GM18511 (cell line): ENCODE results near the gene CCDC38.

Experiments used
- ATAC-seq: cut with Tn5 transposase; IDR thresholded peaks from one replicate; pipeline ENCODE4 v1.9.1; 2021; ENCODE audit warnings: mild to moderate bottlenecking, moderate library complexity; ENCODE audit not compliant: unreplicated experiment

CCDC38 gene

DNA sequence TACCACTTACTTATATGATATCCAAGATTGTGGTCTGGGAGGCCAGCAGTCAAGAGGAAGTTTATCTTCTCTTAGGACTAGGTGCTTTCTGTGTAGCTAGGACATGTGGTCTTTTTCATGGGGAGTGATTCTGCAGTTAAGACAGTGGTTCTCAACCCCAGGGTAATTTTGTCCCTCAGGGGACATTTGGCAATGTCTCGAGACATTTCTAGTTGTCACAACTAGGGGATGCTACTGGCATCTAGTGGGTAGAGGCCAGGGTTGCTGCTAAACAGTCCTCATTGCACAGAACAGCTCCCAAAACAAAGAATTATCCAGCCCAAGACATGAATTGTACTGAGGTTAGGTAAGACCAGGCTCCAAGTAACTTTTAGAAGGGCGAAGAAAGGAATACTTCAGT lies 20.7 kb upstream of the CCDC38 start:
- no peak for ATAC-seq

DNA sequence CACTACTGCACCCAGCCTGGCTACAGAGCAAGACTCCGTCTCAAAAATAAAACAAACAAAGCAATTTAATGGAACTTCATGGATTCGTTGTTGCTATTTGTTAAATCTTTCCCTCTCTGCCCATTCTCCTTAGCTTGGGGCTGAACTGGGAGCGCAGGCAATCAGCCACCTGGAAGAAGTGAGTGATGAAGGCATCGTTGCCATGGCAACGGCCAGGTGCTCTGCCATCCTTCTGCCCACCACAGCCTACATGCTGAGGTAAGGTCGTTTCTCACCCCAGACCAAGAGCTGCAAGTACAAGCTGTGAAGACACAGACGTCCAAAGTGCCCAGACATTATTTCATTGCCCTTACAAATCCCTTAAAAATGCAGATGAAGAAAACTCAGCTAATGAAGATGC lies 19.8 kb upstream of the CCDC38 start:
- no peak for ATAC-seq

- no peak for ATAC-seq
These were observed 17.8 kb upstream of the CCDC38 start for GRCh38 chr12:95960241-95960640.

GRCh38 chr12:95959107-95959506 lies 16.7 kb upstream of the CCDC38 start:
- ATAC-seq, result no peak

DNA sequence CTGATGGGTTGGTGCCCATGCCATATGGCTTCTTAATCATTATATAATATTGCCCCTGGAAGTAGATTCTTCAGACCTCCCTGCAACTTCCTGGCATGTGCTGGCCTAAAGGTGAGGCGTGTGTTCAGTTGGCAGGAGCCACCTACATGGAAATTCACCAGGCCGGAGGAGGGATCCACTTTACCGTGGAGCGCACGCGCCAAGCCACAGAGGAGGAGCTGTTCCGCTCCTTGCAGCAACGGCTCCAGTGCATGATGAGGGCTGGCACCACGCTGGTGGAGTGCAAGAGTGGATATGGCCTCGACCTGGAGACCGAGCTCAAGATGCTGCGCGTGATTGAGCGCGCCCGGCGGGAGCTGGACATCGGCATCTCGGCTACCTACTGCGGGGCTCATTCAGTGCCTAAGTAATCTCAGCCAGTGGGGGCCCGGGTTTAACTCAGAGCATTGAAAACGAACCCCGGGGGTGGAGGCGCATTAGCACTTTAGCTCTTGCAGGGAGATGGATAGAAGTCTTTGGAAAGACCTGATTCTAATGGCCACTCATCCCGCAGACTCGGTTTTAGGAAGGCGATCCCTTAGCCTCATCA lies 14.2 kb upstream of the CCDC38 start:
- ATAC-seq, result no peak

- no peak for ATAC-seq
These were observed 13.2 kb upstream of the CCDC38 start for GRCh38 chr12:95955549-95956159.

GRCh38 chr12:95953000-95953399 lies 10.6 kb upstream of the CCDC38 start:
- no peak for ATAC-seq

- ATAC-seq, result no peak
These were observed 9.1 kb upstream of the CCDC38 start for GRCh38 chr12:95951515-95951914.

DNA sequence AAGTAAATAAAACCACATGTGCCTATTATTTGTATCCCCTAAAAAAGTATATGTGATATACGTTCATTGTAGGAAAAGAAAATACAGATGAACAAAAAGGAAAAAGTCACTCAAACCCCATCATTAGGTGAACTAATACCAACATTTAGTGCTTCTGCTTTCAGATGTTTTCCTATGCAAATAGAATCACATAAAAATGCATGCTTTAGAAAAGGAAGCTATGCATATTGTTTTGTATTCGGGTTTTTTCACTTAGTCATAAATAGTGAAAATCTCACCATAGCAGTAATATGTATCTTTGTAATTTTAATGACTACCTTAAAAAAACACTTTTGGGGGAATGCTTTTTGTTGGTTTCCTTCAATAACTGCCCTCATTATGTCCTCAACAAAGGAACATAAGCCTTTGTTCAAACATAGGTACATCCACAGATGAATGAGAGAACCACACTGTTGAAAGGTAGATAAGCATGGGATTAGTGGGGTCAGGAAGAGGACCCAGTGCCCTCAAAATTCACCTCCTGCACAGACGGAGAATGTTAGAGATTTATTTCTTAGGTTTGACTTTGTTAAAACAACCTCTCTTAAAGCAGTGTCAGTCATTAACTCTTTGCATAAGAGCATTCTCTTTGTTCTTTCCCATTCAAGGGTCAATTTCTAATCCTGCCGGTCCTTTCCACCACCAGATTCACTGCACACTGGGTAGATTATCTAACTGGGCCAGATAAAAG lies 7.2 kb upstream of the CCDC38 start:
- ATAC-seq, result no peak

GRCh38 chr12:95944108-95944704 lies 1.8 kb upstream of the CCDC38 start:
- ATAC-seq, result no peak

GRCh38 chr12:95943330-95943842 lies 972 bp upstream of the CCDC38 start, which contains the start of gene AMDHD1:
Gene AMDHD1 (plus strand): TSS chr12:95943331. CDS start chr12:95943399, 68 bp downstream.
- ATAC-seq, result peak; percentile 60

DNA sequence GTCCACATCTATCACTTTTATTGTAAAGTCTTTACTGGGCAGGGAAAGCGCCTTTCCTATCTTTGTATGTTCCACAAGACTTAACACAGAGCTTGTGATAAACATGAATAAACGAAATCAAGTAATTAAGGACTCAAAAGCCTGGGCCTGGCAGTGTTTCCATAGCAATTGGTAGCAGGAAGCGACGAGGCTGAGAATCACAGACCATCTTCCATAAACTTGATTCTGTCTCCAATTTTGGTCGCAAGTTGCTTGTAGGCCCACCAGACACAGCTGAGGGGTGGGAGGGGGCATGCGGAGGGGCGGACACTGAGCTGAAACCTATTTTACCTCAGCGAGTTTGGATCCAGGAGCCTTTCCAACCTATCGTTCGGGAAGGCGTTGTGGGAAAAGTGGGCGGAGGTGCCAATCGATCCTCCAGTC lies 302 bp downstream of the CCDC38 start:
- ATAC-seq, result peak; percentile 3

DNA sequence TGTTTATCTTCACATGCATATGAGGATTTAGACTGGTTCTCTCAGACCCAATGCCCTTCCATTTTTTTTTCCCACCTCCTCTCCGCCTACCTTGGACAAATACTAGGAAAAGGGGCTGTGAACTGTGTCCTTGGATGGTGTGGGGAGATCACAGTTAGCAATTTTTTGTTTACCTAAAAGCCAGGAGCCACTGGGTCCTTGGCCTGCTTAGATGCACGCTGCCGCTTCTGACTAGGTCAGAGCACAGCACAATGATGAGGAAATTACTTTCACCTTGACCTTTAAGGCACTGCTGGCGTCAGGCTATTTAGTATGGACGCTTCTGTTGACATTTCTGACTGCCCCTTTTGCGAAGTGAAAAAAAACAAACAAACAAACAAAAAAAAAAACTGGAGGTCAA lies 1.9 kb downstream of the CCDC38 start:
- ATAC-seq, result no peak

DNA sequence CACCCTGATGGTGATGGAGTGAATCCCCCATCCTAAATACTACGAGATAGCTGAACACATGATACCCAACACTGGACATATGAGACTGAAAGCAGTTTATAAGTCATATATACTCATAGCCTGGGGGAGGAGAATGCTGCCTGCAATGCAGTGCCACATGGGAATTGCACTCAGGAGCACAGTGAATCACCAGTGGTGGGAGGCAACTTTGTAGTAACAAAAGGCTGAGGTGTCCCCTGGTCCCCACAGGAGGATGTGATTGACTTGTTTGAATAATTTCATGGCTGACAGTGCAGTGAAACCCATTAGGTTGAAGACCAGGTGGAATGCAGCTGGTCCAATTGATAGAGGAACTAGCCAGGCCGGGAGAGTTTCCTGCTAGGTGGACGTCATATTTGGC lies 20.2 kb downstream of the CCDC38 start:
- ATAC-seq, result no peak

DNA sequence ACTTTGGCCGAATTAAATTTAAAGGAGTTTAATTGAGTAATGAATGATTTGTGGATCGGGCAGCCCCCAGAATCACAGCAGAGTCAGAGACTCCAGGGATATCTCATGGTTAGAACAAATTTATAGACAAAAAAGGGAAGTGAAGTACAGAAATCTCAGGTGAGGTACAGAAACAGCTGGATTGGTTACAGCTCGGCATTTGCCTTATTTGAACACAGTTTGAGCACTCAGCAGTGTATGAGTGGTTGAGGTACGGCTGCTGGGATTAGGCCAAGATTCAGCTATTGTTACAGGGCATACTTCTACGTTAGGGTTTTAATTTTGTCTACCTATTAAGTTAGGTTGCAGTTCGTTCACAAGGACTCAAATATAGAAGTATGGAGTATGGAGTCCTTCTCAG lies 23.3 kb downstream of the CCDC38 start:
- ATAC-seq, result no peak

GRCh38 chr12:95918194-95918993 lies 24.0 kb downstream of the CCDC38 start:
- peak; percentile 86 for ATAC-seq

DNA sequence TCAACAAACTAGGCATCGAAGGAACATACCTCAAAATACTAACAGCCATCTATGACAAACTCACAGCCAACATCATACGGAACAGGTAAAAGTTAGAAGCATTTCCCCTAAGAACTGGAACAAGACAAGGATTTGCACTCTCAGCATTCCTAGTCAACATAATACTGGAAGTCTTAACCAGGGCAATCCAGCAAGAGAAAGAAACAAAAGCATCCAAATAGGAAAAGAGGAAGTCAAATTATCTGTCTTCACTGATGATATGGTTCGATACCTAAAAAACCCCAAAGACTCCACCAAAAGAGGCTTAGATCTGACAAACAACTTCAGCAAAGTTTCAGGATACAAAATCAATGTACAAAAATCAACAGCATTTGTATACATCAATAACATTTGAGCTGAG lies 32.5 kb downstream of the CCDC38 start:
- no peak for ATAC-seq

DNA sequence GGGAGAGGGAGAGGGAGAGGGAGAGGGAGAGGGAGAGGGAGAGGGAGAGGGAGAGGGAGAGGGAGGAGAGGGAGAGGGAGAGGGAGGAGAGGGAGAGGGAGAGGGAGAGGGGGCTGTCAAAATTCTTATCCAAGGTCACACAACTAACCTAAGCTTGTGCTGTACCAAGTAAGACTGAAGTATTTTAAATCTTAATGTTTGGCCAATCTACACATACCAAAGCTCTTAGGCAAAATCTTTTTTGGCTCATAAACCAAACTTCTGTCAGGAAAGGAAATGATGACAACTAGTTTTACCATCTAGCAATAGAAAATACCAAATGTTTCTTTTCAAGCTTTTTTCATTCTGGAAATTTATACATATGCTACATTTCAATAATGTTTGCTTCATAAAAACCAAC lies 33.8 kb downstream of the CCDC38 start:
- no peak for ATAC-seq

DNA sequence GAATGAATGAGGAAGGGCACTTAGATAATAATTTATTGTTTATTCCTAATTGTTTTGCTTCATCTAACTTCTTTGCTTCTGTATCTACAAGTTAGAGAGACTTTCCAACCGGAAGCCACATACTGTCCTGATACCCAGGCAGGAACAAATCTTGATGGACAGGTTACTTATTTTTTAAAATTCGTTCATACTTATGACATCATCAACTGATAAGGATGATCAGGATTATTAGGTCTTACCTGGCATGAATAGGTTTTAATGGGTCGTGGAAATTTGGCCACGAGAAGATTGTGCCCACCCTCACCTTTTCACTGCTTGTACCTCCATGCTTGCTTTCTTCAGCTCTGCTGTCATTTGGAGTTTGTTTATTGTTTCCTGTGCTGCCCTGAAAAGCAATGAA lies 44.3 kb downstream of the CCDC38 start:
- ATAC-seq, result no peak

GRCh38 chr12:95896846-95897245 lies 45.6 kb downstream of the CCDC38 start:
- no peak for ATAC-seq

- no peak for ATAC-seq
These were observed 51.5 kb downstream of the CCDC38 start for GRCh38 chr12:95890958-95891357.
